Stimulated activated CD4-positive, alpha-beta T cell treated with anti-CD3 and anti-CD28 coated beads, Interleukin-4, amount 100 ng/mL, for 48 hours (primary cell): ENCODE measurements around the gene MESP1.

Experiments
- DNase-seq, 2 donors: peaks; one replicate each; pipeline ENCODE4 v3.0.0-alpha.2; 2020; ENCODE audit warnings: low read depth in 2 of 2

The MESP1 gene

GRCh38 chr15:89758981-89759380, 7.9 kb upstream of the MESP1 start:
- no peak for DNase-seq

- DNase-seq, result no peak
Observed at GRCh38 chr15:89758283-89758682, 7.2 kb upstream of the MESP1 start.

GRCh38 chr15:89756897-89757296, 5.8 kb upstream of the MESP1 start:
- DNase-seq, result no peak

GRCh38 chr15:89755701-89756100, 4.7 kb upstream of the MESP1 start:
- DNase-seq, result no peak

- DNase-seq, result no peak
Observed at GRCh38 chr15:89754361-89755154, 3.5 kb upstream of the MESP1 start.

- no peak for DNase-seq
Observed at GRCh38 chr15:89753855-89754254, 2.8 kb upstream of the MESP1 start.

GRCh38 chr15:89751748-89752147, 699 bp upstream of the MESP1 start:
- no peak for DNase-seq

- no peak for DNase-seq
Observed at GRCh38 chr15:89749951-89750559, 994 bp downstream of the MESP1 start.

GRCh38 chr15:89749526-89749925, 1.5 kb downstream of the MESP1 start:
- no peak for DNase-seq

GRCh38 chr15:89749054-89749453, 2.0 kb downstream of the MESP1 start:
- DNase-seq, result no peak

GRCh38 chr15:89747708-89748682, 3.1 kb downstream of the MESP1 start:
- no peak for DNase-seq

GRCh38 chr15:89746386-89746780, 4.7 kb downstream of the MESP1 start:
- no peak for DNase-seq

- DNase-seq, result no peak
Observed at GRCh38 chr15:89745768-89746167, 5.3 kb downstream of the MESP1 start.

- DNase-seq, result no peak
Observed at GRCh38 chr15:89745131-89745530, 5.9 kb downstream of the MESP1 start.

GRCh38 chr15:89743594-89743993, 7.5 kb downstream of the MESP1 start:
- DNase-seq, result no peak

GRCh38 chr15:89743011-89743410, 8.0 kb downstream of the MESP1 start:
- DNase-seq, result no peak

GRCh38 chr15:89740137-89740536, 10.9 kb downstream of the MESP1 start:
- DNase-seq, result peak; percentile 20 to 37

GRCh38 chr15:89735773-89736172, 15.3 kb downstream of the MESP1 start:
- DNase-seq, result no peak

- DNase-seq, result no peak
Observed at GRCh38 chr15:89732451-89733172, 18.4 kb downstream of the MESP1 start.

GRCh38 chr15:89731275-89731674, 19.8 kb downstream of the MESP1 start:
- no peak for DNase-seq

GRCh38 chr15:89728254-89728653, 22.8 kb downstream of the MESP1 start:
- no peak for DNase-seq

- no peak for DNase-seq
Observed at GRCh38 chr15:89725064-89725463, 26.0 kb downstream of the MESP1 start.
